H4 (cell line): ENCODE measurements around the gene RBM4B. TPM values are rescaled to one million over a fixed set of nuclear protein-coding genes. Genes with fewer than 3 reads are reported as not detected.

Source experiments
- DNase-seq: peaks from one replicate; pipeline ENCODE4 v3.0.0-alpha.2; 2015; ENCODE audit warnings: low spot score
- total RNA-seq: library from RNA; depleted of rRNA; stranded (reverse); fragments of >200 nt; shearing (Covaris generic); gene quantifications from 2 replicates; pipeline ENCODE4 v1.2.3, GENCODE V29; 2014

The RBM4B gene
- total RNA-seq, 1 experiment from 2014 or later, result 46.5 TPM

GRCh38 chr11:66686801-66687750 is 9.4 kb upstream of the RBM4B start:
- no peak for DNase-seq

GRCh38 chr11:66686100-66686785 is 8.6 kb upstream of the RBM4B start:
- no peak for DNase-seq

- no peak for DNase-seq
Observed at GRCh38 chr11:66685276-66686099, 7.8 kb upstream of the RBM4B start.

- no peak for DNase-seq
Observed at GRCh38 chr11:66684635-66685034, 6.9 kb upstream of the RBM4B start.

- DNase-seq, result no peak
Observed at GRCh38 chr11:66683877-66684276, 6.2 kb upstream of the RBM4B start.

GRCh38 chr11:66680966-66681645 is 3.4 kb upstream of the RBM4B start:
- DNase-seq, result no peak

- DNase-seq, result no peak
Observed at GRCh38 chr11:66676931-66677598, 622 bp downstream of the RBM4B start.

GRCh38 chr11:66676282-66676919 is 1.3 kb downstream of the RBM4B start:
- DNase-seq, result no peak

GRCh38 chr11:66674964-66675602 is 2.6 kb downstream of the RBM4B start:
- no peak for DNase-seq

GRCh38 chr11:66670816-66671215 is 6.9 kb downstream of the RBM4B start:
- no peak for DNase-seq

GRCh38 chr11:66665369-66665768 is 12.3 kb downstream of the RBM4B start:
- no peak for DNase-seq

- DNase-seq, result no peak
Observed at GRCh38 chr11:66663741-66664296, 13.9 kb downstream of the RBM4B start.

GRCh38 chr11:66659763-66660162 is 17.9 kb downstream of the RBM4B start:
- no peak for DNase-seq

GRCh38 chr11:66653123-66653522 is 24.6 kb downstream of the RBM4B start:
- DNase-seq, result no peak

- no peak for DNase-seq
Observed at GRCh38 chr11:66652651-66653050, 25.0 kb downstream of the RBM4B start.

- DNase-seq, result no peak
Observed at GRCh38 chr11:66651016-66651415, 26.7 kb downstream of the RBM4B start.

- DNase-seq, result no peak
Observed at GRCh38 chr11:66649903-66650302, 27.8 kb downstream of the RBM4B start.

- no peak for DNase-seq
Observed at GRCh38 chr11:66646828-66647227, 30.9 kb downstream of the RBM4B start.

- no peak for DNase-seq
Observed at GRCh38 chr11:66643745-66644437, 33.8 kb downstream of the RBM4B start.
